Endothelial cell of hepatic sinusoid (primary cell): ENCODE data around the gene DLEU7.

Experiments used
- in situ Hi-C: cut with HindIII; loops from 2 replicates; pipeline ENCODE4 v1.10.0; 2017; ENCODE audit warnings: low sequenced_read_pairs

DLEU7 gene

DNA sequence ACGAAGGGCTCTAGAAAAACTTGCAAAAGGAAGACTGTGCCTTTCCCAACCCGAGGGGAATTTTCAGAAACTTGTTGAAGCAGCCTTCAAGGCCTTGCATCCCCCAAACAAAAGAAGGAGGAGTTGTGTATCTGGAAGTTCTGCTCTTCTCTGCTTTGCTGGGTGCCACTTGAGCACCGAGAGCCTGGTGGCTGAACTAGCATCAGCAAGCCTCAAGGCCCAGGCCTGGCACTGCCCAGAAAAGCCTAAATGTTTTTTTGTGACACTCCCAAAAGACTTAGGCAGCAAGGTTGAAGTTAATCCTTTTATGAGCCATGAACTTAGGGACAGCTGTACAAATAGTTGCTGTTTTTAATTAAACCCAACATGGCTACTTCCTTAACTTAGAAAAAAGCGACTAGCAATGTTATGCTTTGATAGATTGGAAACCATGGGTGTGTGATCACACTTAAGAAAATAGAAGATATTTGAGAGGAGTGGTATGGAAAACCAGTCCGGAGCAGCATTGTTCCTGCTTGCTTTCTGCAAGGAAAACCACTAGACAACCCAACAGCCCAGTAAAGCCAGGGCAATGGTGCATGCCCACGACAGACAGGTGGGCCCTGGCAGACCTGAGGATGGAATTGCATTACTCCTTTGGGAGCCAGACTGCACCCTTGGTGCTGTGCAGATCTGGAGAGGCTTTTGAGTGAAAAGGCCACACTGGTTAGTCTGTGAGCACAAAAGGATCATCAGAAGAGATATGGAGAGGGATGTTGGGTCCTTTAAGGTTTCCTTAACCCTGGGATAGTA, 788 bp upstream of the DLEU7 start:
- in situ Hi-C loops = no loop called here

DNA sequence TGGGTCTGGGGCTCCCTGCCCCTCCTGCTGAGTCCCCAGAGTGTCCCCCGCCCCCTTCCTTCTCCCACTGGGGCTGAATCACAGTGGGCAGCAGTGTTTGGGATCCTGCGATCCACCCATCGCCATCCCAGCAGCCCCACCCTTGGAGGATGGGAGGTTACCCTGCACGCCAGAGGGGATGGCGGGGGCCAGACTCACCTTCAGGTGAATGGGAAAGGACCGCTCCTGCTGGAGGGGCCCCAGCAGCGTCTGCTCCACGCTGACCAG, 569 bp downstream of the DLEU7 start:
- in situ Hi-C loops = no loop called here

DNA sequence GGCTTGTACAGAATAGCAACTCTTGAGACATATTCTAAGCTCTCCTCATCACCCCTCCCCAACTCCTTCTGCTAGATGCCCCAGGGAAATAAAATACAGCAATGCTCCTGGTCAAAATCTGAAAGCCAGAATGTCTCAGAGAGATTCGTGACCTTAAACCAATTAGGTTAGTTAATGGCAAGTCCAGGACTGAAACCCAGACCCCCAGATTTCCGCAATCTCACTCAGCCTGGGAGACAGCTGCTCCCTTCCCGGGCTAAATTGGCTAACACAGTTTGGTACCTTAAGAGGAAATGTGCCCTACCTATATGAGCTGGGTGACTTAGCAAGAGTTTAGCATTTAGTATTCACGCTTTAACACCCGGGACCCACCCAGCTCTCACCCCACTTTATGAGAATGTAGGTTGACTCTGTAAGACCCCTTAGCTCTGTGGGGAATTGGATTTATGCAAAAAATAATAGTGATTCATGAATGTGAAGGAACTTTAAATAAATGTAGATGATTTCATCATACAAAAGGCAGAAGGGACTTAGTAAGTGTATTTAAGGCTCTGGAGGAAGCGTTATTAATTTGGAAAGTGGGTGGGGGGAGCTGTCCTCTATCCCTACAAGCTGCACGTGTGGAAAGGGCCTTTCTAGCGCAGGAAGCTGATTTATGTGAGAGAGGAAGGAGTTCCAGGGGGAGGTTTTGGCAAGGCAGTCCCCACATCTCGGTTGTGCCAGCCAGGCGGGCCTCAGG, 1.1 kb downstream of the DLEU7 start:
- in situ Hi-C loops = no loop called here

DNA sequence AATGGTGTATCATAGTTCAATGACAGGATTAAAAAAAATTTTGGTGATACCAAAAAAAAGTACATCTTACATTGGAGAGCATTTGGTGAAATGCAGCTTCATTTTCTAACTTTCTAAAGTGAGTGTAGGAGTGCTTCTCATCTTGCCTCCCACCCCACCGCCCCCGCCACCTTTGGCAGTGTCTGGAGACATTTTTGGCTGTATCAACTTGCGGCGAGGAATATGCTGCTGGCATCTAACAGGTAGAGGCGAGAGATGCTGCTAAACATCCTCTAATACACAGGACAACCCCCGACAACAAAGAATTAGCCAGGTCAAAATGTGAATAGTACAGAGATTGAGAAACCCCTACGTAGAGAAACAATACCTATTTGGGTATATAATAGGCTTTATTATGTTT, 1.7 kb downstream of the DLEU7 start:
- in situ Hi-C loops = no loop called here

DNA sequence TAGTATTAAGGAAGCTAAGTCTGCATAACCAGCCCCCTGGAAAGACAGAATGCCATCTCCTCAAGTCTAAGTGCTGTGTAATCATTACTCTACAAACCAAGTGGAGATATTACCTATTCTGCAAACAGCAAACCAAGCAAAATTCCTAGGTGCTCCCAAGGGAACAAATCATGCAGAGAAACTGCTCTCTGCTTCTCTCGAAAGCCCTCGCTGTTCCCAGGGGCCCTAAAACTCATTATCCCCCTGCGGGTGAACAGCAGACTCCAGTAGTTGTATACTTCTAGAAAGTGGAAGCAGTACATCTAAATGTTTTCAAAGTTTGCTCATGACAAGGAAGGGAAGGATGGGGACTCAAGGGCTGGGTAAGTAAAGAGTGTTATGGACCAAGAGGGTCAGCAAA, 3.2 kb downstream of the DLEU7 start:
- in situ Hi-C loops = no loop called here

DNA sequence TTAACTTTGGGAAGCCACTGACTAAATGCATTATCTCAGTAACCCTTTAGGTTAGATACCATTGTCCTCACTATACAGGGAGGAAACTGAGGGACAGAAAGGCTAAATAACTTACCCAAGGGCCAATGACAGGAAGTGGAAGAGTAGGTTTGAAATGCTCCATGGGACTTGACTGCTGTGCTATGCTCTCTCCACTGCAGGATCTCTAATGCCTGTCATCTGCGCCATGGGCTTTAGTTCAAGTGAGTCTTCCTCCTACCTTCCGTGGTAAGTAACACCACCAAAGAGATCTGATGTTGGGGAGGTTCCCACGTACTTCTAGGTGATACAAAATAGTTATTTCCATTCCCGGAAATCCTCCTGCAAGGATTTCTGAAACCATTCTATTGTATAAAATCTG, 3.7 kb downstream of the DLEU7 start:
- in situ Hi-C loops = no loop called here

DNA sequence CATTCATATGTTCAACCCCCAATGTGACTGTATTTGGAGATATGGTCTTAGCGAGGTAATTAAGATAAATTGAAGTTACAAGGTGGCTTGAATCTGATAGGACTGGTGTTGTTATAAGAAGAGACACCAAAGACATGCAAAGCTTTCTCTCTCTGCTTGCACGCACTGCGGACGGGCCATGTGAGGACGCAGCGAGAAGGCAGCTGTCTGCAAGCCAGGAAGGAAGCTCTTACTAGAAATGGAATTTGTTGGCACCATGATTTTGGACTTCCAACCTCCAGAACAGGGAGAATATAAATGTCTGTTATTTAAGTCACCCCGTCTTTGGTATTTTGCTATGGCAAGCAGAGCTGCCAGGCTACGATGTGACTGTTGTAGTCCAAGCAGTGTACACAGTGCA, 4.8 kb downstream of the DLEU7 start:
- in situ Hi-C loops = no loop called here

DNA sequence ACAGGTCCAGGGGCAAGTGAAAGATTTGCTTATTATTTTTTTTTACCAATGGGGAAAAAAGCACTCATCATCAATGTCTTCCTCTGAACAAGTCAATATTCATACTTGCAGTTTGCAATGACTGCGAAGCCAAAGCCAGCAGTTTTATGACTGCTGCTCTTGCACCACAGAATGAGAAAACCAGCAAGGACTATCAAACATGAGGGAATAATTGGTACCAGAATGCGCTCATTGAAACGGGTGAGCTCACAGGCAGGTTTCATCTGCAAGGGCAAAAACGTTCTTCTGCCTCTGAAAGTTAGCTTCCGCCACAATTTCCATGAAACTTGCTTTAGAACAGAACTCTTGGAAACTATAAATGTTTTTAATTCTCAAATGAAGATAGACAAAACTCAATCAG, 5.5 kb downstream of the DLEU7 start:
- in situ Hi-C loops = no loop called here

DNA sequence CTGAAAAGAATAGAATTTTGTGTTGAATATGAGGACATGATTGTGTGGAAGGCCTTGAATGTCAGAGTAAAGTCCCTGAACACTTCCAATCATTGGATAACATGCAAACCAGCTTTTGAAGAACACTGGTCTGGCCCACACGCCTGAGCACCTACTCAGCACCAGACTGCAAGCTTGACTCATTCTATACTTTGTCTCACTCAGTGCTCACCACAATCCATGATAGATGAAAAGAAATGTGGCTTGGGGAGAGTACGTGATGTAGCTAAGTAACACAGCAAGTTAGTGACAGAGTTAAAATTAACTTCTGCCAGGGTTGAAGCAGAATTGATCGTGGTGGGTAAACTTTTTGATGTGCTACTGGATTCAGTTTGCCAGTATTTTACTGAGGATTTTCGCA, 12.0 kb downstream of the DLEU7 start:
- in situ Hi-C loops = no loop called here

DNA sequence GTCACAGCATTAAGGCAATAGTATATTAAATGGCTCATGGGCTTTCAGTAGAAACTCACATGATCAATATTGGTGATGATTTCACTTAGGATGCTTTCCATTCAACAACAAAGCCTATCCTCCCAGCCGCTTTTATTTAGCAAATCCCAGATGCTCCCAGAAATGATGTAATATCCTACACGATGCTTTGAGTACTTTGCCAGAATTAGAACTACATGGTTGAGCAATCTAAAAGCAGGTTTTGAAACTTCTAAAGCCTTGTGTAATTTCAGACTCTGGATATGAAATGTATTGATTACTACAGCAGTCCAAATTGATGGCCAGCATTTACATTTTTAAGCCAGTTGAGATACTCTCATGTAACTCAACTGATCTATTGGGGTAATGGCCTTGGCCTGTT, 13.6 kb downstream of the DLEU7 start:
- in situ Hi-C loops = no loop called here

DNA sequence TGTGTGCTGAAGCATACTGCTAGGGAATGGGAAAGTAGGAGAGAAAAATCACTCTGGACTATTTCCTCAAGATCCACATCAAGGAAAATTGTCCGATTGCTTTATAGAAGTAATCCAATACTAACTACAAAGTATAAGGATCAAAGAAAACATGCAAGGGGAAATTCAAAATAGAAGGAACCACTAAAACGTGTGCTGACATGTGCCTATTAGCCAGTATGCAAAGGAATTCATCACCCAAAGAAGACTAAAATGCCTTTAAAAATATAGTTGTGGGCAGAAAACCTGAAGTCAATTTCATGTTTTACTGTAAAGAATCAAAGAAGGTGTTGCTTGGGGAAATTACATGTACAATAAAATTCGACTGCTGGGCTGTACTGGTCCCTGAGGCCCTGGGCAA, 14.3 kb downstream of the DLEU7 start:
- in situ Hi-C loops = no loop called here

DNA sequence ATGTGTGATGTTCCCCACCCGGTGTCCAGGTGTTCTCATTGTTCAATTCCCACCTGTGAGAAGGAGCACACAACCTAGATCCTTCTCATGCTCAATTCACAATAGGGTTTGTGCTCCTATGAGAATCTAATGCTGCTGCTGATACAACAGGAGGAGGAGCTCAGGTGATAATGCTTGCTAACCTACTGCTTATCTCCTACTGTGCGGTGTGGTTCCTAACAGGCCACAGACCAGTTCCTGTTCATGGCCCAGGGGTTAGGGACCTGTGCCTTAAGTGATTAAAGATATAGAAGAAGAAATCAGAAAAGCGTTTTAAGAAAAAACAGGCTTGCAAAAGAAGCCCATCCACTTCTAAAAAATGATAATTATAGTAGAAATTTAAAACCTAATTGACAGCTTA, 17.5 kb downstream of the DLEU7 start:
- in situ Hi-C loops = no loop called here

DNA sequence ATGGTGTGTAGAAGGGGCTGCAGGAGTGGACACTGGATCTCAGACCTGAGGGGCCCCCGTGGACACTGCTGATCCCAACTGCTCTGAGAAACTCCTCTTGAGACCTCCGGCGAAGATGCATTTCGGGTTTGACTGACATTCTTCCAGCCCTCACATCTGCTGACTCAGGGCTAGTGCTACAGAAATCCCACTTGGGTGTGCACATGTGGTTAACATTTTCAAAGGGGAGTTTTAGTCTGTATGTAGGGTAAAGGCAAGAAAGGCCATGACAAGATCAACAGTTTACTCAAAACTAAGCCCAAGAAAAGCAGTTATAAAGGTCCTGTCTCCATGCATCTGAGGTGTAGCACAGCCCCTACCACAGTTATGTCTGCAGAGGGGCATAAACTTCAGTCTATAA, 31.2 kb downstream of the DLEU7 start:
- in situ Hi-C loops = no loop called here

DNA sequence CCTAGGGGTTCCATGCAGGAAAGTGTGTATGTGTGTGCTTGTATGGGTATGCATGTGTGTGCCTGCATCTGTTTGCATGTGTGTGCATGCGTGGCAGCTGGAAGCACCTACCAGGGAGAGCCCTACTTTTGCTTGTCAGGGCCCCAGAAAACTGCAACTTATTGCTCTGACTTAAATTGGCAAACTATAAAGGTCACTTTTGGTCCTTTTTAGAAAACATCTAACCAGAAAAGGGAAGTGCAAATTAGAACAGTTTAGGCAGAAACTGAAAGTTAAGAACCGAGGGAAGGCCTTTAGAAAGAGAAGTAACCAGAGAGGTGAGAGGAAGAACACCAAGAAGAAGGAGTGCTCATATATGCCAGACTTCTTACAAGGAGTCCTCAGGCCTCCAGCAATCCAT, 32.5 kb downstream of the DLEU7 start:
- in situ Hi-C loops = no loop called here

DNA sequence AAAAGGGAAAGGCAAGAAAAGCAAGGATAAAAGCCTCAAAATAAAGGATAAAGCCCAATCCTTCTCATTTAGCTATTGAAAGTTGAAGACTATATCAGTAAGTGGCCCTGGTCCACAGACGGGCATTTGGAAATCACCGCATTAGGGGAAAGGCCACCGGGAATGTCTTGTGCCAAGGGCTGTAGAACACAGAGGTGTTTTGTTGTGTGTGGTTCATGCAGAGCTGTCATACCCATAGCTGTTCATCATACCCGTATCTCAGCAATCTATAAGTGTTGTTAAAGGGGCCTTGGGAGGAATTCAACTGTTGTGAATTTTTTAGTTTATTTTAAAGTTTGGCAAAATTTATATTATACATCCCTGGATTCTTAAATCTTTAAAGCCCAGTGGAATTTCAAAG, 33.0 kb downstream of the DLEU7 start:
- in situ Hi-C loops = no loop called here

DNA sequence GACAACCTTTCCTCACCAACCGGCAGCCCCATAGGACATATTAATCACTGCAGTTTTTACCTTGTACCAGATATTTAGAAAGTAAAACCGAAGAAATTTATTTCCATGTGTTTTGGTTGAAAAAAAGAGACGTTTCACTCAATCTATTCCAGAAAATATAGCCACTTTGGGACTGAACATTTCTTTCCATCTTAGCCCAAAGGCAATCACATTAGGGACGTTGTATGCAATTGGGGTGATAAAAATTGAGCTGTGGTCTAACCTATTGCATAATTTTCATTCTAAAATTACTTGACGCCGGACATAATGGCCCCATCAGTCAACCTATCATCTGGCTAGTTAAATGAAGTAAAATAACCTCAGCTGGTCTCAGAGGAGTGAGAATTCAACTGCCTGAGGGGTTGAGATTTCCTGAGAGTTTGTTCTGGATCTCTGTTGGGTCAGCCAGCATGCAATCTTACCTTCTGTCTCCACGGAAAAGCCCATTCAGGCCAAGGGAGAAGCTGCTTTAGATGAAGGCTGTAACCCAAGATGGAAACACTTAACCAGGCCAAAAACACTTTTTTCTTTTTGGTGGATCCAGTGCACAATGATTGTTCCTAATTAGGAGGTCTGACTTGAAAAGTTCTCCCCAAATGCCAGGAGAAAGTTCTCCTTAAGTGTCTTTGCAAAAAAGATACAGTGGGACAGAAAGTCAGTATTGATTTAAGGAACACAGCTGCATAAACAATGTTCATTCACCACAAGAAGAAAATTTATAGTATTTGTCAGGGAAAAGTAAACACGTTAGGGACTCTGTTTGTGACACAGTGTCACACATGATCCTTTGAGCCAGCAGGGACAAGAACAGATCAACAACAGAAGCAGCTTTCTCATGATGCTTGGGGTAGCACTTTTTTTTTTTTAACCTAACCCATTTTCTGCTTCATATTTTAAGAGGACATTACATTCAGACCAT, 34.1 kb downstream of the DLEU7 start:
- in situ Hi-C loops = no loop called here

DNA sequence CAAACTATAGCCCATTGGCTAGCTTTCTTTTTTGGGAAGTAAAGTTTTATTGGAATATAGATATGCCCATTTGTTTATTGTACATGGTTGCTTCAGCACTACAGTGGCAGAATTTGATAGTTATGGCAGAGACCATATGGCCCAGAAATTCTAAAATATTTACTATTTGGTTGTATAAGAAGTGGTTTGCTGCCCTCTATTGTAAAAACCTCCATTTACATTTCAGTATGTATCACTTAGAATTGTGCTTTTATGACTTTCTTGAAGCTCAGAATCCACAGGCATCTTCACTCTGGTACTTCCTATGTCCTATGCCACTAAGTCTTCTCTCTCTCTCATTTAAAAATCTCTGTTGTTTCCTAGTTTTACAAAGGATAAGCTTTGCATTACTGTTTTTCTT, 37.7 kb downstream of the DLEU7 start:
- in situ Hi-C loops = no loop called here

DNA sequence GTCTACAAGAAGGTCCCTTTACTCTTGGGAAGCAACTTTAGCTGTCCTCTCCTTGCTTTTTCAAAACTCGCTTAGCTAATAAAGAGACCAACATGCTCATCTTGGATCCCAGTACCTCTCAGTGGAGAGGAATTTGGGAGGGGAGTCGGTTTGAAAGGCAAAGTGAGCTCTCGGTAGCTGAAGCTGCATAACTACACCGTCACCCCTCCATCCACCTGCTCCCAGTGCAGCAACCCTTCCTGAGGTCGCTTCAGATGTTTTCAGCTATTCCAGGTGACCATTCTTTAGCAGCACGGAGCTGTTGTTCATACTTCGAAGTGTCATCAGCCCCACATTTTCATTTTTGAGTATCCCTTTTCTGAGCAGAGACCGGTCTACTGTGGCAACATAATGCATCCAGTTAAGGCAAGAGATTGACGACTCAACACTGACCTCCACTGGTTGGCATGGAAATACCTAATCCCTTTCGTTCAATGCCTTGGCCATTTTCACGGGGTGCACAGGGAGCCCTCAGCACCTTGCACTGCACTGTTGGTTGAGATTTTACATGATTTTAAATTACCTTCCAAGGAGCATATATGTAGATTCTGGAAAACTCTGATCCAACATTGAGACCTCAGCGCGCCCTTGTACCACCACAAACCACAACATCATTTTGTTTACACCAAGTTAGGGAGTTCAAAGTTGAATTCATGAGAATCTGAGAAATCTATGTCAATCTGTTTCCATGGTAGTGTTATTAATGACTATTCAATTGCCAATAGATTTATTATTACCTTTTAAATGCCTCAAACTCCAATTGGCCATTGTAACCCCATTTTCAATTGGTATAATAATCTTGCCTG, 42.2 kb downstream of the DLEU7 start:
- in situ Hi-C loops = no loop called here

DNA sequence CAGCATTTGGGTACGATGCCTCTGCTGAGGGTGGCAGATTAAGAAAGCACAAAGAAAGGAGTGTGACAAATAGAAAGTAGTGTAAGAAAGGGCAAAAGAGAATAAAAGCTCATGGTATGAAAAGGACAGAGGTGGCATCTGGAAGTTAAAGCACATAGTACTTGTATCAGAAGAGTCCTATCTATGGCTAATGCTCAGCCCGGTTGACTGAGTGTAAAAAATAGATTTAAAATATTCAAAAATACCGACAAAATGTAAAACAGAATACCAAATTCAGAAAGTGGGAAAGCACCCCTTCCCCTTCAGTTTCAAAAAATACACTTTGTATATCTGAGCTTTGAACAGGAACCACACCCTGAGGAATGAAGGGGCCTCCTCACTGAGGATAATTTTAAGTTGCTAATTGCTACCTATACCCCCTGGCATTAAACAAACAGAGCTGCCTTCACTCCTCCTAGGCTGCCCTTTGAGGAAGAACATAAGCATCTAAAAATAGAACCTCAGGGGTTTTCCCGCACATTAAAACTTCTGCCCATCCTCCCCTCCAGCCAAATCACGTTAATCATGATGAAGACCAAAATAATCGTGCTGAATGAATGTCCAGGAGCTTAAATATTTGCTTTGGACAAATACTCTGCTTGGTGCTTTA, 43.3 kb downstream of the DLEU7 start:
- in situ Hi-C loops = no loop called here

DNA sequence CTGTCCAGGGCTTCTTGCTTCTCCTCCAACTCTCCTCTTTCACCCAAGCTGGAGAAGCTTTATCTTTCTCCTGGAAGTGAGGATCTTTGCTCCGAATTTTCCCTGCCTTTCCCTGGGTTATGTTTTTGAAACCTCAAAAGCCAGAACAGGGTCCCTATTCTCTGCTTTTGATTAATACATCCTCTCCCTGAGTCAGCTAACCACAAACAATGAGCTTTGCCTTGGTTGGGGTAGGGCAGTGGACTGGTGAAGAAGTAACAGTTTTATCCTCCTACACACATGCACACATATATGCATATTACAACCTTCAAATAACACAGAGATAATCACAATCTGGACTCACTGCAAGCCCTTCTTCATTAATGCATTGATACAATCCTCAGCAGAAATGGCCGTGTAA, 44.6 kb downstream of the DLEU7 start:
- in situ Hi-C loops = no loop called here
